ENCODE data around the gene CORO1C.

The CORO1C gene

DNA sequence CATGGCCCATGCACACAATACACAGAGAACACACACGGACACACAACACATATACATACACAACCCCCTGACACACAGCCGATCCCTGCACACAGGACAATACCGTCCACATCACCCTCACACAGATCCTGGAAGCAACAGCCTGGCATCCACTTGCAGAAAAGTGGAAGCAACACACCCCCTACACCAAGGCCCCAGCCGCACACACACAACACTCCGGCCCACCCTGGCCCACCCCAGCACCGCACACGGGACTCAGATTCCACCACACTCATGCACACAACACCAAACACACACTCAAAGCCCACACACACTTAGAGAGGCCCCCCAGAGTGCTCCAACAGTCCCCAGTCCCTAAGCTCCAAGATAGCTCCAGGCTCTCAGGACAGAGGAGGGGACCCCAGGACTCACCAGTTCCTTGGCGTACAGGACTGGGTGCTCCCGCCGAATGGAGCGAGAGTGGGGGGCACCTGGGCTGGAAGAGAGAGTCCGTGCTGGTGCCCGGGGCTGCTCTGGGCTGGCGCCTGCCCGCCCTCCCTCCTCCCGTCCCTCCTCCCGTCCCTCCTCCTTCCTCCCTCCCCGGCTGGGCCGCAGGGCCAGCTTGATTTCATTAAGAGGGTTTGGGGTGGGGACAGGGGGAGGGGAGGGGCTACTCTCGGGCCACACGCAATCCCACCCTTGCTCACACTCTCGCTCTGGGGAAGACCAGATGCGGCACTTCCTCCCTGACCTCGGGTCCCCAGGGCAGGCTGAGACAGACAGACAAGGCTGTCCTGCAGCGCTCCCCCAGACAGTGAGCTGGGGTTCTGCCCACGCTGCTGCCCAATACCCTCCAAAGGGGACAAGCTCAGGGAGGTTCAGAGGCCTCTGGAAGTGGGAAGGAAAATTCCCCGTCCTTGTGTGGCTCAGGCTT, 133.5 kb downstream of the CORO1C start, which contains the start of gene TMEM119:
TSS of gene TMEM119 (minus strand) at position 526 of the 913 bp plus-strand sequence. CDS start 5,701 bp downstream, outside the sequence.
- peak in 1 of 2 experiments; percentile 14 for DNase-seq

DNA sequence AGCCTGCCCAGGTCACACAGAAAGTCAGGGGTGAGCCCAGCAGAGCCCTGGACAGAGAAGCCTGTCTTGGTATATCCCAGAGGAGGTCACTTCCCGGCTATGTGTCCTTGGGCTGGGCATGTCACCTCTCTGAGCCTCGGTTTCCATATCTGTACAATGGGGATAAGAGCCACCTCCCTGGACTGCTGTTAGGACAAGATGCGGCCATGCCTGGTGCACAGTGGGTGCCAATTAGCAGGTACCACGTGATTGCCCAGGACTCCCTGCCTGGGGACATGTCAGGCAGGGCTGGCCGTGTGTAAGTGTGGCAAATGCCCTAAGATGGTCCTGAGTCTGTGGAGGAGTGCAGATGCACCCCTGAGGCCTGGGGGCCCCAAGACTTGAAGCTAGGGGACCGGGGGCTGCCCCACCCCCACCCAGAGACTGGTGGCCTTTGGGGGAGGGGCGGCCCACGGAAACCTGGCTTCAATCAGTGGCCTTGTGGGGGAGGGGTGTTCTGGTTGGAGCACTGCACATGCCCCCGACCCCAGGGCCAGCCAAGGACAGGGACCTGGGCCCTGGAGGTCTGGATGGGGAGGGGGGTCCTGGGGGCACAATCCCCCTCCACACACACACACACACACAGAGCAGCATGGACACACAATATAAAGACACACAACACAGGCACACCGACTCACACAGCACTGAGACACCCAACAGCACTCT, 134.3 kb downstream of the CORO1C start:
- DNase-seq = no peak

DNA sequence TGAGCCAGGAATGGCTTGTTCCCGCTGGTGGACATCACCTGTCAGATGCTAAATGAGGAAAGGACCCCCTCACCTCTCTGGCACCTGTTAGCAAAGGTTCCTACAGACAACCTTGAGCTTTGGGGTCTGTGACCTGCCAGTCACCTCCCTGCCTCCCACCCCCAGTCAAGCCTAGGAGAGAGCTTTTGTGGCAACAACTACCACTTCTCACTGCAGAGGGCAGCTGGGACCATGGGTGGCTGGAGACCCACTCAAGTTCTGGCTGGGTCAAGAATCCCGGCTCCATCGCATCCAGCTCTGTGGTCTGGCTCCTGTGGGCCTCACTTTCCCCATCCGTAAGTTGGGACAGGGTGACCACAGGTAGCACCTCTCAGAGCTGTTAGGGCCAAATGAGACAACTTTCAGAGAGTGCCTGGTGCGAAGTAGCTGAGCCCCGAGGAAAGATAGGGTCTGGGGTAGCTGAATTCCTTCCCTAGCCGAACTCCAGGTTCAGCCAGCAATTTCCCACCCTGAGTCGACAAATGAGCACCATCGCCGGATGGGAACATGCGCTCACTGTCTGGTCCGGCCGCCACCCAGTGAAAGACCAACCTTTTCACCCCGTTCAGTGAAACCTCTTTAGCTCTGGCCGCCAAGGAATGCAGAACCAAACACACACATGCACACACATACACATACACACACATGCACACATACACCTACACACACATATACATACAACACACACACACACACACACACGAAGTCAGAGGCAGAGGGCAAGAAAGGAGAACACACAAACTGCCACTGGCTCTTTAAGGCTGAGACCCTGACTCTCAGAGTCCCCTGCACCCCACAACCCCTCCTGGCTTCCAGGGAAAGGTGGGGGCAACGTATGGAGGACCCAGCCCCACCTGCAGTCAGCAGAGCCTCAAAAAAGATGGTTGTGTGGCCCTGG, 135.3 kb downstream of the CORO1C start:
- DNase-seq = no peak

All from Kasumi-1 (cell line).